ENCODE results near the gene MACROD1. TPM values are rescaled to one million over a fixed set of nuclear protein-coding genes. Genes with fewer than 3 reads are reported as not detected.

Gene MACROD1
- total and polyA plus RNA-seq, 9 donors = 21.1 to 50.2 (median 32.2) TPM

GRCh38 chr11:64132191-64132771, 33.6 kb downstream of the MACROD1 start:
- intact Hi-C loops (cut with DNase I) = no loop called here
- Histone ChIP-seq H3K27me3 (no peaks in the 10 kb centered on the region), H3K27ac (no peak overlapping the region), H3K9me3 (no peaks in the 10 kb centered on the region), H3K4me3 (no peak overlapping the region), H3K36me3 (no peaks in the 10 kb centered on the region), H3K4me1 (ENCODE audit: insufficient read depth) (no peaks in the 10 kb centered on the region)
- TF ChIP-seq POLR2A (IDR thresholded peaks at IDR 0.05) (no peak), CTCF (IDR thresholded peaks at IDR 0.05) (no peak), EP300 (IDR thresholded peaks at IDR 0.05) (no peak)
- 71 to 75% (median 72%) methylated on average over 11 to 13 of the region's 13 CpGs for WGBS, 3 donors
- no peak for DNase-seq

- no peaks in the 10 kb centered on the region for H3K9me3 ChIP-seq
- no peak overlapping the region for H3K27ac ChIP-seq
- TF ChIP-seq EP300 (IDR thresholded peaks at IDR 0.05) = no peak
- TF ChIP-seq CTCF (IDR thresholded peaks at IDR 0.05) = no peak
- TF ChIP-seq POLR2A (IDR thresholded peaks at IDR 0.05) = no peak
- DNase-seq = no peak
- 82 to 86% (median 82%) methylated on average over 8 to 9 of the region's 9 CpGs for WGBS, 3 donors
- H3K36me3 ChIP-seq = no peaks in the 10 kb centered on the region
- no peaks in the 10 kb centered on the region for H3K27me3 ChIP-seq
- H3K4me3 ChIP-seq = no peak overlapping the region
- no peaks in the 10 kb centered on the region for H3K4me1 ChIP-seq (ENCODE audit: insufficient read depth)
- intact Hi-C loops (cut with DNase I) = no loop called here
Measured at GRCh38 chr11:64131683-64132190, 34.2 kb downstream of the MACROD1 start.

GRCh38 chr11:64130618-64131017, 35.3 kb downstream of the MACROD1 start:
- Histone ChIP-seq H3K27me3 (no peaks in the 10 kb centered on the region), H3K9me3 (no peaks in the 10 kb centered on the region), H3K27ac (no peak overlapping the region), H3K36me3 (no peaks in the 10 kb centered on the region), H3K4me3 (no peak overlapping the region), H3K4me1 (ENCODE audit: insufficient read depth) (no peaks in the 10 kb centered on the region)
- DNase-seq = no peak
- no peak for TF ChIP-seq POLR2A (IDR thresholded peaks at IDR 0.05)
- TF ChIP-seq CTCF (IDR thresholded peaks at IDR 0.05) = no peak
- TF ChIP-seq EP300 (IDR thresholded peaks at IDR 0.05) = no peak
- WGBS, 3 donors = 71 to 80% (median 78%) methylated on average over 13 of the region's 13 CpGs
- intact Hi-C loops (cut with DNase I) = no loop called here

- 90 to 95% (median 91%) methylated on average over 8 of the region's 8 CpGs for WGBS, 3 donors
- H3K9me3 ChIP-seq = no peaks in the 10 kb centered on the region
- no peak overlapping the region for H3K4me3 ChIP-seq
- intact Hi-C loops (cut with DNase I) = no loop called here
- H3K27ac ChIP-seq = no peak overlapping the region
- no peaks in the 10 kb centered on the region for H3K4me1 ChIP-seq (ENCODE audit: insufficient read depth)
- no peaks in the 10 kb centered on the region for H3K36me3 ChIP-seq
- DNase-seq = no peak
- no peaks in the 10 kb centered on the region for H3K27me3 ChIP-seq
- TF ChIP-seq EP300 (IDR thresholded peaks at IDR 0.05) (no peak), CTCF (IDR thresholded peaks at IDR 0.05) (no peak), POLR2A (IDR thresholded peaks at IDR 0.05) (no peak)
Measured at GRCh38 chr11:64129403-64129802, 36.5 kb downstream of the MACROD1 start.
